SK-N-SH treated with all-trans-retinoic acid at 6 μM for 48 hours (cell line): Measurements from ENCODE around the gene STARD5.

Experiments
- ATAC-seq: fragments of 200-7000 bp; cut with Tn5 transposase; 3 replicates; pipeline ENCODE4 v1.9.1; 2020; ENCODE audit warnings: mild to moderate bottlenecking, moderate library complexity
- ARNTL ChIP-seq: fragments of 450-650 bp; formaldehyde crosslinking; IDR thresholded peaks from 2 replicates; pipeline ENCODE4 v1.5.0; 2020; ENCODE audit warnings: low read depth, mild to moderate bottlenecking, moderate library complexity, borderline replicate concordance
- BACH2 ChIP-seq: fragments of 250-450 bp; sonication (Bioruptor Pico); IDR thresholded peaks from 2 replicates; pipeline ENCODE4 v1.9.0; 2021; ENCODE audit warnings: mild to moderate bottlenecking, borderline replicate concordance
- CREB5 ChIP-seq: fragments of 250-450 bp; sonication (Bioruptor Pico); IDR thresholded peaks from 2 replicates; pipeline ENCODE4 v1.5.1; 2020; ENCODE audit warnings: low read depth, mild to moderate bottlenecking, moderate library complexity
- CSDC2 ChIP-seq: fragments of 250-450 bp; sonication (Bioruptor Pico); IDR thresholded peaks from 2 replicates; pipeline ENCODE4 v1.5.0; 2020; ENCODE audit warnings: mild to moderate bottlenecking, moderate library complexity
- ESRRG ChIP-seq: fragments of 250-450 bp; sonication (Bioruptor Pico); IDR thresholded peaks from 2 replicates; pipeline ENCODE4 v1.6.1; 2021; ENCODE audit warnings: mild to moderate bottlenecking
- GLIS3 ChIP-seq: fragments of 250-450 bp; sonication (Bioruptor Pico); IDR thresholded peaks from 2 replicates; pipeline ENCODE4 v1.5.0; 2020; ENCODE audit warnings: mild to moderate bottlenecking, moderate library complexity
- ISL1 ChIP-seq: fragments of 250-450 bp; sonication (Bioruptor Pico); IDR thresholded peaks from 2 replicates; pipeline ENCODE4 v2.1.2; 2022; ENCODE audit warnings: mild to moderate bottlenecking, moderate library complexity
- OSR1 ChIP-seq: fragments of 250-450 bp; sonication (Bioruptor Pico); IDR thresholded peaks from 2 replicates; pipeline ENCODE4 v1.8.0; 2022; ENCODE audit warnings: moderate library complexity, mild to moderate bottlenecking, inconsistent platforms
- PPARA ChIP-seq: fragments of 250-450 bp; sonication (Bioruptor Pico); IDR thresholded peaks from 2 replicates; pipeline ENCODE4 v1.5.0; 2020; ENCODE audit warnings: mild to moderate bottlenecking, borderline replicate concordance
- RARB ChIP-seq: fragments of 250-450 bp; sonication (Bioruptor Pico); IDR thresholded peaks from 2 replicates; pipeline ENCODE4 v1.8.0; 2021; ENCODE audit warnings: mild to moderate bottlenecking, moderate library complexity
- SNAI2 ChIP-seq: fragments of 250-450 bp; sonication (Bioruptor Pico); IDR thresholded peaks from 2 replicates; pipeline ENCODE4 v1.5.0; 2020; ENCODE audit warnings: mild to moderate bottlenecking, moderate library complexity
- TCF4 ChIP-seq: fragments of 250-450 bp; sonication (Bioruptor Pico); IDR thresholded peaks from 2 replicates; pipeline ENCODE4 v1.8.0; 2021; ENCODE audit warnings: mild to moderate bottlenecking, moderate library complexity, borderline replicate concordance
- TOX ChIP-seq: fragments of 250-450 bp; sonication (Bioruptor Pico); IDR thresholded peaks from 2 replicates; pipeline ENCODE4 v1.8.0; 2021; ENCODE audit warnings: mild to moderate bottlenecking, moderate library complexity, borderline replicate concordance
- ZC3H10 ChIP-seq: fragments of 250-450 bp; sonication (Bioruptor Pico); IDR thresholded peaks from 2 replicates; pipeline ENCODE4 v1.5.1; 2021; ENCODE audit warnings: mild to moderate bottlenecking, moderate library complexity
- ZFP3 ChIP-seq: fragments of 250-450 bp; sonication (Bioruptor Pico); IDR thresholded peaks from 2 replicates; pipeline ENCODE4 v1.5.0; 2020; ENCODE audit warnings: mild to moderate bottlenecking, moderate library complexity
- ZFP30 ChIP-seq: fragments of 450-650 bp; formaldehyde crosslinking; IDR thresholded peaks from 2 replicates; pipeline ENCODE4 v1.5.0; 2022; ENCODE audit warnings: mild to moderate bottlenecking, moderate library complexity
- ZNF565 ChIP-seq: fragments of 450-650 bp; formaldehyde crosslinking; conservative IDR thresholded peaks from 2 replicates; pipeline ENCODE4 v1.5.0; 2020; ENCODE audit warnings: low read depth, mild to moderate bottlenecking, moderate library complexity
- ZNF70 ChIP-seq: fragments of 450-650 bp; formaldehyde crosslinking; IDR thresholded peaks from 2 replicates; pipeline ENCODE4 v1.5.0; 2020; ENCODE audit warnings: mild to moderate bottlenecking, moderate library complexity
- ZNF8 ChIP-seq: fragments of 450-650 bp; formaldehyde crosslinking; IDR thresholded peaks from 2 replicates; pipeline ENCODE4 v1.5.0; 2020; ENCODE audit warnings: mild to moderate bottlenecking, moderate library complexity
- TF ChIP-seq, protein P1 (sequence below): fragments of 250-450 bp; sonication (Bioruptor Pico); IDR thresholded peaks from 2 replicates; pipeline ENCODE4 v1.8.0; 2021; ENCODE audit warnings: low read depth, mild to moderate bottlenecking, moderate library complexity, borderline replicate concordance
- TF ChIP-seq, protein P2 (sequence below): fragments of 250-450 bp; sonication (Bioruptor Pico); IDR thresholded peaks from 2 replicates; pipeline ENCODE4 v1.5.0; 2020; ENCODE audit warnings: mild to moderate bottlenecking, moderate library complexity
- TF ChIP-seq, protein P3 (sequence below): fragments of 250-450 bp; sonication (Bioruptor Pico); IDR thresholded peaks from 2 replicates; pipeline ENCODE4 v1.8.0; 2020; ENCODE audit warnings: mild to moderate bottlenecking, moderate library complexity, borderline replicate concordance
- TF ChIP-seq, protein P4 (sequence below): fragments of 250-450 bp; sonication (Bioruptor Pico); IDR thresholded peaks from 2 replicates; pipeline ENCODE4 v1.5.1; 2021; ENCODE audit warnings: mild to moderate bottlenecking, moderate library complexity

The STARD5 gene

DNA sequence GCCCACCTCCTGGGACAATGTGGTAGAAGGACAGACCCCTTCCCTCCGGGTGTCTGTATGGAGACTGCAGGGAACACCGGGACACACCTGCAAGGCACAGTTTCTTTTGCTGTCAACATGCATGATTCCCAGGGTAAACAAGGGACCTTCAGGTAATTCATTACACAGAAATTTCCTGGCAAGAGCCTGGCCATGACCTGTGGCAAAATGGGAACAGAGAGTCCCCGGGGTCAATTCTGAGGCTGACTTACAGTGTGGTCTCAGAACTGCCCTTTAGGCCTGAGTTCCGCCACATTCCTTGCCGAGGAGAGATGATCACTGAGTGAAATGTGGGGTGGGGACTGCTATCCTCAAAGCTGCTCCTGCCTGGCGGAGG is 6.3 kb downstream of the STARD5 start:
- TF ChIP-seq, protein P1, sequence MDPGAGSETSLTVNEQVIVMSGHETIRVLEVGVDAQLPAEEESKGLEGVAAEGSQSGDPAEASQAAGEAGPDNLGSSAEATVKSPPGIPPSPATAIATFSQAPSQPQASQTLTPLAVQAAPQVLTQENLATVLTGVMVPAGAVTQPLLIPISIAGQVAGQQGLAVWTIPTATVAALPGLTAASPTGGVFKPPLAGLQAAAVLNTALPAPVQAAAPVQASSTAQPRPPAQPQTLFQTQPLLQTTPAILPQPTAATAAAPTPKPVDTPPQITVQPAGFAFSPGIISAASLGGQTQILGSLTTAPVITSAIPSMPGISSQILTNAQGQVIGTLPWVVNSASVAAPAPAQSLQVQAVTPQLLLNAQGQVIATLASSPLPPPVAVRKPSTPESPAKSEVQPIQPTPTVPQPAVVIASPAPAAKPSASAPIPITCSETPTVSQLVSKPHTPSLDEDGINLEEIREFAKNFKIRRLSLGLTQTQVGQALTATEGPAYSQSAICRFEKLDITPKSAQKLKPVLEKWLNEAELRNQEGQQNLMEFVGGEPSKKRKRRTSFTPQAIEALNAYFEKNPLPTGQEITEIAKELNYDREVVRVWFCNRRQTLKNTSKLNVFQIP (CRISPR knock-in tag): no peak
- TF ChIP-seq OSR1 (CRISPR knock-in tag) (no peak), ISL1 (CRISPR knock-in tag) (no peak), TOX (CRISPR knock-in tag) (no peak), PPARA (CRISPR knock-in tag) (no peak), ZC3H10 (CRISPR knock-in tag) (no peak), GLIS3 (CRISPR knock-in tag) (no peak), ESRRG (no peak), ZFP30 (CRISPR knock-in tag) (no peak), ZNF565 (CRISPR knock-in tag) (no peak), ZNF8 (CRISPR knock-in tag) (no peak), ARNTL (CRISPR knock-in tag) (no peak), CREB5 (CRISPR knock-in tag) (no peak), ZNF70 (CRISPR knock-in tag) (no peak), CSDC2 (no peak), BACH2 (no peak)
- TF ChIP-seq, protein P2, sequence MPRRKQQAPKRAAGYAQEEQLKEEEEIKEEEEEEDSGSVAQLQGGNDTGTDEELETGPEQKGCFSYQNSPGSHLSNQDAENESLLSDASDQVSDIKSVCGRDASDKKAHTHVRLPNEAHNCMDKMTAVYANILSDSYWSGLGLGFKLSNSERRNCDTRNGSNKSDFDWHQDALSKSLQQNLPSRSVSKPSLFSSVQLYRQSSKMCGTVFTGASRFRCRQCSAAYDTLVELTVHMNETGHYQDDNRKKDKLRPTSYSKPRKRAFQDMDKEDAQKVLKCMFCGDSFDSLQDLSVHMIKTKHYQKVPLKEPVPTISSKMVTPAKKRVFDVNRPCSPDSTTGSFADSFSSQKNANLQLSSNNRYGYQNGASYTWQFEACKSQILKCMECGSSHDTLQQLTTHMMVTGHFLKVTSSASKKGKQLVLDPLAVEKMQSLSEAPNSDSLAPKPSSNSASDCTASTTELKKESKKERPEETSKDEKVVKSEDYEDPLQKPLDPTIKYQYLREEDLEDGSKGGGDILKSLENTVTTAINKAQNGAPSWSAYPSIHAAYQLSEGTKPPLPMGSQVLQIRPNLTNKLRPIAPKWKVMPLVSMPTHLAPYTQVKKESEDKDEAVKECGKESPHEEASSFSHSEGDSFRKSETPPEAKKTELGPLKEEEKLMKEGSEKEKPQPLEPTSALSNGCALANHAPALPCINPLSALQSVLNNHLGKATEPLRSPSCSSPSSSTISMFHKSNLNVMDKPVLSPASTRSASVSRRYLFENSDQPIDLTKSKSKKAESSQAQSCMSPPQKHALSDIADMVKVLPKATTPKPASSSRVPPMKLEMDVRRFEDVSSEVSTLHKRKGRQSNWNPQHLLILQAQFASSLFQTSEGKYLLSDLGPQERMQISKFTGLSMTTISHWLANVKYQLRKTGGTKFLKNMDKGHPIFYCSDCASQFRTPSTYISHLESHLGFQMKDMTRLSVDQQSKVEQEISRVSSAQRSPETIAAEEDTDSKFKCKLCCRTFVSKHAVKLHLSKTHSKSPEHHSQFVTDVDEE (CRISPR knock-in tag): no peak
- TF ChIP-seq, protein P3, sequence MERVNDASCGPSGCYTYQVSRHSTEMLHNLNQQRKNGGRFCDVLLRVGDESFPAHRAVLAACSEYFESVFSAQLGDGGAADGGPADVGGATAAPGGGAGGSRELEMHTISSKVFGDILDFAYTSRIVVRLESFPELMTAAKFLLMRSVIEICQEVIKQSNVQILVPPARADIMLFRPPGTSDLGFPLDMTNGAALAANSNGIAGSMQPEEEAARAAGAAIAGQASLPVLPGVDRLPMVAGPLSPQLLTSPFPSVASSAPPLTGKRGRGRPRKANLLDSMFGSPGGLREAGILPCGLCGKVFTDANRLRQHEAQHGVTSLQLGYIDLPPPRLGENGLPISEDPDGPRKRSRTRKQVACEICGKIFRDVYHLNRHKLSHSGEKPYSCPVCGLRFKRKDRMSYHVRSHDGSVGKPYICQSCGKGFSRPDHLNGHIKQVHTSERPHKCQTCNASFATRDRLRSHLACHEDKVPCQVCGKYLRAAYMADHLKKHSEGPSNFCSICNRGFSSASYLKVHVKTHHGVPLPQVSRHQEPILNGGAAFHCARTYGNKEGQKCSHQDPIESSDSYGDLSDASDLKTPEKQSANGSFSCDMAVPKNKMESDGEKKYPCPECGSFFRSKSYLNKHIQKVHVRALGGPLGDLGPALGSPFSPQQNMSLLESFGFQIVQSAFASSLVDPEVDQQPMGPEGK: no peak
- ATAC-seq: no peak

DNA sequence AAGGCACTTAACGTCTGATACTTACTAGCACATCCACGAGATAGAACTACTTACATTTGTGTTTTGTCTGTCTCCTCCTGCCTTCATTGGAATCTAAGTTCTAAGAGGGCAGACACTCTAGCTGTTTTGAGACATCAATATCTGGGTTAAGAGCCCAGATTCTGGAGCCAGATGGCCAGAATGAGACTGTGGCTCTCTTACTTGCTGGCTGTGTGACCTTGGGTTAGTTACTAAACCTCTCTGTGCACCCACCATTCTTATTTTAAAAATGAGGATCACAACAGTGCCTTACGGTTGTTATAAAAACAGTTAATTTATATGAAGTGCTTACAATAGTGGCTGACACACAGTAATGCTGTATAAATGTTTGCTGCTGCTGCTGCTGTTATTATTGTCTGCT is 7.7 kb downstream of the STARD5 start:
- no peak for ATAC-seq
- TF ChIP-seq ZC3H10 (CRISPR knock-in tag) (no peak), RARB (CRISPR knock-in tag) (no peak), TOX (CRISPR knock-in tag) (no peak)

GRCh38 chr15:81315452-81316175 is 8.3 kb downstream of the STARD5 start:
- no peak for ATAC-seq

More at GRCh38 chr15:81315452-81316175, 8.3 kb downstream of the STARD5 start:
- TF ChIP-seq, protein P4, sequence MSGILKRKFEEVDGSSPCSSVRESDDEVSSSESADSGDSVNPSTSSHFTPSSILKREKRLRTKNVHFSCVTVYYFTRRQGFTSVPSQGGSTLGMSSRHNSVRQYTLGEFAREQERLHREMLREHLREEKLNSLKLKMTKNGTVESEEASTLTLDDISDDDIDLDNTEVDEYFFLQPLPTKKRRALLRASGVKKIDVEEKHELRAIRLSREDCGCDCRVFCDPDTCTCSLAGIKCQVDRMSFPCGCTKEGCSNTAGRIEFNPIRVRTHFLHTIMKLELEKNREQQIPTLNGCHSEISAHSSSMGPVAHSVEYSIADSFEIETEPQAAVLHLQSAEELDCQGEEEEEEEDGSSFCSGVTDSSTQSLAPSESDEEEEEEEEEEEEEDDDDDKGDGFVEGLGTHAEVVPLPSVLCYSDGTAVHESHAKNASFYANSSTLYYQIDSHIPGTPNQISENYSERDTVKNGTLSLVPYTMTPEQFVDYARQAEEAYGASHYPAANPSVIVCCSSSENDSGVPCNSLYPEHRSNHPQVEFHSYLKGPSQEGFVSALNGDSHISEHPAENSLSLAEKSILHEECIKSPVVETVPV: no peak
- TF ChIP-seq CREB5 (CRISPR knock-in tag) (no peak), ZFP3 (no peak), TCF4 (CRISPR knock-in tag) (no peak), SNAI2 (CRISPR knock-in tag) (no peak), RARB (CRISPR knock-in tag) (no peak), ZNF565 (CRISPR knock-in tag) (no peak), ESRRG (no peak), TOX (CRISPR knock-in tag) (no peak), BACH2 (no peak), ZC3H10 (CRISPR knock-in tag) (no peak), GLIS3 (CRISPR knock-in tag) (no peak), ZFP30 (CRISPR knock-in tag) (no peak), ARNTL (CRISPR knock-in tag) (no peak)
- TF ChIP-seq, protein P3: no peak
